ENCODE data around the gene TXNRD1.

TXNRD1 gene

GRCh38 chr12:104197264-104197663, 18.3 kb upstream of the TXNRD1 start:
- H2AK5ac ChIP-seq (ENCODE audit: low read length), result no peak overlapping the region
- no peak overlapping the region for H4K91ac ChIP-seq (ENCODE audit: low read depth, low read length)
- no peak overlapping the region for H3K4me3 ChIP-seq (ENCODE audit: low read depth, low read length)
- H3K27ac ChIP-seq (ENCODE audit: low read depth, low read length), result no peak overlapping the region
- DNase-seq, result no peak
- H3K36me3 ChIP-seq (ENCODE audit: control insufficient read depth in 1 of 2, insufficient read depth in 2 of 2, low read length in 2 of 2), result no peaks in the 10 kb centered on the region
- no peaks in the 10 kb centered on the region for H3K79me1 ChIP-seq (ENCODE audit: low read length)
- no peak overlapping the region for H2BK120ac ChIP-seq (ENCODE audit: insufficient read depth, low read length, poor library complexity)
- H3K14ac ChIP-seq (ENCODE audit: low read length), result no peak overlapping the region
- H4K8ac ChIP-seq (ENCODE audit: low read depth, low read length), result no peak overlapping the region
- H3K9ac ChIP-seq (ENCODE audit: low read length), result no peak overlapping the region
- H3K4me2 ChIP-seq (ENCODE audit: low read length), result no peak overlapping the region
- H3K4ac ChIP-seq (ENCODE audit: low read depth, low read length), result no peak overlapping the region
- H2AFZ ChIP-seq (ENCODE audit: insufficient read depth, low read length, poor library complexity), result no peak overlapping the region
- no peak overlapping the region for H2BK12ac ChIP-seq (ENCODE audit: low read length)
- WGBS (ENCODE audit: extremely low coverage, insufficient coverage, insufficient read length), result no CpG with 5 or more reads among the region's 2 CpGs
- no peak overlapping the region for H3K23ac ChIP-seq (ENCODE audit: low read length)
- no peaks in the 10 kb centered on the region for H3K4me1 ChIP-seq (ENCODE audit: control insufficient read depth in 1 of 2, insufficient read depth in 2 of 2, low read length in 2 of 2)
- H3K27me3 ChIP-seq (ENCODE audit: insufficient read depth, low read length), result no peaks in the 10 kb centered on the region
- H2BK5ac ChIP-seq (ENCODE audit: low read depth, low read length, poor library complexity), result no peak overlapping the region
- H3K18ac ChIP-seq (ENCODE audit: low read length), result no peak overlapping the region
- no peaks in the 10 kb centered on the region for H3K79me2 ChIP-seq (ENCODE audit: control insufficient read depth, insufficient read depth, low read length, poor library complexity)
- no peak overlapping the region for H4K12ac ChIP-seq (ENCODE audit: low read depth, low read length)
- H3K9me3 ChIP-seq (ENCODE audit: insufficient read depth, low read depth, low read length), result no peaks in the 10 kb centered on the region

DNA sequence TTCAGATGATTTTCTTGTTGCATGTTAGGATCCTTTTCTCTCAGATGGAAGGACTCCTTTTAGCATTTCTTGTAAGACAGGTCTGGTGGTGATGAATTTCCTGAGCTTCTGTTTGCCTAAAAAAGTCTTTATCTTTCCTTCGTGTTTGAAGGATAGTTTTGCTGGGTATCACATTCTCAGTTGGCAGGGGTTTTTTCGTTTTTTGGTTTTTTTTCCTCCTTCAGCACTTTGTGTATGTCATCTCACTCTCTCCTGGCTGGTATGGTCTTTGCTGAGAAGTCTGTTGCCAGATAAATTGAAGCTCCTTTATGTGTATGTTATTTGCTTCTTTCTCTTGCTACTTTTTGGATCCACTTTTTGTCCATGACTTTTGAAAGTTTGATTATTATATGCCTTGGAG, 15.6 kb upstream of the TXNRD1 start:
- Histone ChIP-seq H4K12ac (ENCODE audit: low read depth, low read length) (no peak overlapping the region), H2BK5ac (ENCODE audit: low read depth, low read length, poor library complexity) (no peak overlapping the region), H3K27ac (ENCODE audit: low read depth, low read length) (no peak overlapping the region), H3K36me3 (ENCODE audit: control insufficient read depth in 1 of 2, insufficient read depth in 2 of 2, low read length in 2 of 2) (no peaks in the 10 kb centered on the region), H2BK120ac (ENCODE audit: insufficient read depth, low read length, poor library complexity) (no peak overlapping the region), H3K4me2 (ENCODE audit: low read length) (no peak overlapping the region), H3K4me1 (ENCODE audit: control insufficient read depth in 1 of 2, insufficient read depth in 2 of 2, low read length in 2 of 2) (no peaks in the 10 kb centered on the region), H3K23ac (ENCODE audit: low read length) (no peak overlapping the region), H3K27me3 (ENCODE audit: insufficient read depth, low read length) (no peaks in the 10 kb centered on the region), H4K8ac (ENCODE audit: low read depth, low read length) (no peak overlapping the region), H3K14ac (ENCODE audit: low read length) (no peak overlapping the region), H3K18ac (ENCODE audit: low read length) (no peak overlapping the region), H2AFZ (ENCODE audit: insufficient read depth, low read length, poor library complexity) (no peak overlapping the region), H3K9ac (ENCODE audit: low read length) (no peak overlapping the region), H2BK12ac (ENCODE audit: low read length) (no peak overlapping the region), H3K9me3 (ENCODE audit: insufficient read depth, low read depth, low read length) (no peaks in the 10 kb centered on the region), H2AK5ac (ENCODE audit: low read length) (no peak overlapping the region), H3K79me1 (ENCODE audit: low read length) (no peaks in the 10 kb centered on the region), H3K4ac (ENCODE audit: low read depth, low read length) (no peak overlapping the region), H4K91ac (ENCODE audit: low read depth, low read length) (no peak overlapping the region), H3K79me2 (ENCODE audit: control insufficient read depth, insufficient read depth, low read length, poor library complexity) (no peaks in the 10 kb centered on the region), H3K4me3 (ENCODE audit: low read depth, low read length) (no peak overlapping the region)
- WGBS (ENCODE audit: extremely low coverage, insufficient coverage, insufficient read length), result no CpG with 5 or more reads among the region's 2 CpGs
- no peak for DNase-seq

- no peaks in the 10 kb centered on the region for H3K79me1 ChIP-seq (ENCODE audit: low read length)
- no peak overlapping the region for H3K4ac ChIP-seq (ENCODE audit: low read depth, low read length)
- no peaks in the 10 kb centered on the region for H3K27me3 ChIP-seq (ENCODE audit: insufficient read depth, low read length)
- H3K18ac ChIP-seq (ENCODE audit: low read length), result no peak overlapping the region
- H3K9me3 ChIP-seq (ENCODE audit: insufficient read depth, low read depth, low read length), result no peaks in the 10 kb centered on the region
- no peak overlapping the region for H4K8ac ChIP-seq (ENCODE audit: low read depth, low read length)
- H2BK120ac ChIP-seq (ENCODE audit: insufficient read depth, low read length, poor library complexity), result no peak overlapping the region
- H3K4me3 ChIP-seq (ENCODE audit: low read depth, low read length), result no peak overlapping the region
- H2BK12ac ChIP-seq (ENCODE audit: low read length), result no peak overlapping the region
- no peak overlapping the region for H4K12ac ChIP-seq (ENCODE audit: low read depth, low read length)
- H3K36me3 ChIP-seq (ENCODE audit: control insufficient read depth in 1 of 2, insufficient read depth in 2 of 2, low read length in 2 of 2), result no peaks in the 10 kb centered on the region
- no peak overlapping the region for H2BK5ac ChIP-seq (ENCODE audit: low read depth, low read length, poor library complexity)
- no peak overlapping the region for H2AK5ac ChIP-seq (ENCODE audit: low read length)
- no peak overlapping the region for H3K14ac ChIP-seq (ENCODE audit: low read length)
- no peak overlapping the region for H3K27ac ChIP-seq (ENCODE audit: low read depth, low read length)
- no peak overlapping the region for H4K91ac ChIP-seq (ENCODE audit: low read depth, low read length)
- H3K79me2 ChIP-seq (ENCODE audit: control insufficient read depth, insufficient read depth, low read length, poor library complexity), result no peaks in the 10 kb centered on the region
- no peak overlapping the region for H3K23ac ChIP-seq (ENCODE audit: low read length)
- no CpG with 5 or more reads among the region's 3 CpGs for WGBS (ENCODE audit: extremely low coverage, insufficient coverage, insufficient read length)
- H3K4me2 ChIP-seq (ENCODE audit: low read length), result no peak overlapping the region
- DNase-seq, result peak; percentile 38 to 74
- H3K4me1 ChIP-seq (ENCODE audit: control insufficient read depth in 1 of 2, insufficient read depth in 2 of 2, low read length in 2 of 2), result no peaks in the 10 kb centered on the region
- H2AFZ ChIP-seq (ENCODE audit: insufficient read depth, low read length, poor library complexity), result no peak overlapping the region
- H3K9ac ChIP-seq (ENCODE audit: low read length), result no peak overlapping the region
Measured at GRCh38 chr12:104201238-104202001, 14.2 kb upstream of the TXNRD1 start.

GRCh38 chr12:104204690-104205480, 10.7 kb upstream of the TXNRD1 start:
- H3K4ac ChIP-seq (ENCODE audit: low read depth, low read length), result no peak overlapping the region
- H4K91ac ChIP-seq (ENCODE audit: low read depth, low read length), result no peak overlapping the region
- H2BK120ac ChIP-seq (ENCODE audit: insufficient read depth, low read length, poor library complexity), result no peak overlapping the region
- H3K4me3 ChIP-seq (ENCODE audit: low read depth, low read length), result no peak overlapping the region
- H3K36me3 ChIP-seq (ENCODE audit: control insufficient read depth in 1 of 2, insufficient read depth in 2 of 2, low read length in 2 of 2), result no peaks in the 10 kb centered on the region
- no peak overlapping the region for H3K4me2 ChIP-seq (ENCODE audit: low read length)
- H3K9me3 ChIP-seq (ENCODE audit: insufficient read depth, low read depth, low read length), result no peaks in the 10 kb centered on the region
- no peak overlapping the region for H3K14ac ChIP-seq (ENCODE audit: low read length)
- H4K8ac ChIP-seq (ENCODE audit: low read depth, low read length), result no peak overlapping the region
- no peaks in the 10 kb centered on the region for H3K4me1 ChIP-seq (ENCODE audit: control insufficient read depth in 1 of 2, insufficient read depth in 2 of 2, low read length in 2 of 2)
- no peak overlapping the region for H2BK12ac ChIP-seq (ENCODE audit: low read length)
- no peak overlapping the region for H2BK5ac ChIP-seq (ENCODE audit: low read depth, low read length, poor library complexity)
- no peaks in the 10 kb centered on the region for H3K79me2 ChIP-seq (ENCODE audit: control insufficient read depth, insufficient read depth, low read length, poor library complexity)
- no peaks in the 10 kb centered on the region for H3K79me1 ChIP-seq (ENCODE audit: low read length)
- H3K27ac ChIP-seq (ENCODE audit: low read depth, low read length), result no peak overlapping the region
- no peak overlapping the region for H2AK5ac ChIP-seq (ENCODE audit: low read length)
- peak overlapping the region; percentile 69 for H3K9ac ChIP-seq (ENCODE audit: low read length)
- WGBS (ENCODE audit: extremely low coverage, insufficient coverage, insufficient read length), result no CpG with 5 or more reads among the region's 19 CpGs
- H3K27me3 ChIP-seq (ENCODE audit: insufficient read depth, low read length), result no peaks in the 10 kb centered on the region
- DNase-seq, result no peak
- H3K18ac ChIP-seq (ENCODE audit: low read length), result no peak overlapping the region
- no peak overlapping the region for H4K12ac ChIP-seq (ENCODE audit: low read depth, low read length)
- H3K23ac ChIP-seq (ENCODE audit: low read length), result peak overlapping the region; percentile 94
- no peak overlapping the region for H2AFZ ChIP-seq (ENCODE audit: insufficient read depth, low read length, poor library complexity)

Measured in trophoblast cell (in vitro differentiated cells and primary cell).